Osteoblast (primary cell): Measurements from ENCODE around the gene TSPO. TPM values are rescaled to one million over a fixed set of nuclear protein-coding genes. Genes with fewer than 3 reads are reported as not detected.

ENCODE experiments used
- DNase-seq: peaks from one replicate; pipeline ENCODE4 v3.0.0; 2011; ENCODE audit warnings: low spot score, mixed read lengths; ENCODE audit not compliant: insufficient read length; ENCODE audit errors: missing footprints
- H2AFZ ChIP-seq: 2 replicates; pipeline ENCODE4 v1.6.0; 2011; ENCODE audit warnings: mild to moderate bottlenecking, low read length
- H3K27ac ChIP-seq: 2 replicates; pipeline ENCODE4 v1.5.1; 2011; ENCODE audit warnings: mild to moderate bottlenecking, low read depth, low read length, moderate library complexity
- H3K27me3 ChIP-seq: 2 replicates; pipeline ENCODE4 v1.6.0; 2012; ENCODE audit warnings: mild to moderate bottlenecking, control low read depth, inconsistent platforms, low read length, moderate library complexity; ENCODE audit not compliant: insufficient read depth
- H3K36me3 ChIP-seq: 2 replicates; pipeline ENCODE4 v1.5.1; 2011; ENCODE audit warnings: mild to moderate bottlenecking, low read length, control low read depth, moderate library complexity; ENCODE audit not compliant: insufficient read depth
- H3K4me1 ChIP-seq: 2 replicates; pipeline ENCODE4 v1.5.1; 2011; ENCODE audit warnings: mild to moderate bottlenecking, low read length, control low read depth, moderate library complexity; ENCODE audit not compliant: insufficient read depth
- H3K4me2 ChIP-seq: 2 replicates; pipeline ENCODE4 v1.6.0; 2011; ENCODE audit warnings: mild to moderate bottlenecking, low read length; ENCODE audit not compliant: insufficient read depth
- H3K4me3 ChIP-seq: fragments of 200-600 bp; sonication (generic); 3 replicates; pipeline ENCODE4 v1.5.1; 2012; ENCODE audit warnings: mild to moderate bottlenecking, low read length, inconsistent platforms; ENCODE audit not compliant: insufficient read depth
- H3K79me2 ChIP-seq: 2 replicates; pipeline ENCODE4 v1.6.0; 2012; ENCODE audit warnings: mild to moderate bottlenecking, low read length, control low read depth, inconsistent platforms; ENCODE audit not compliant: insufficient read depth
- H3K9me3 ChIP-seq: 2 replicates; pipeline ENCODE4 v1.5.1; 2011; ENCODE audit warnings: low read depth, low read length, control low read depth
- H4K20me1 ChIP-seq: 2 replicates; pipeline ENCODE4 v1.6.0; 2012; ENCODE audit warnings: mild to moderate bottlenecking, low read length, control low read depth; ENCODE audit not compliant: insufficient read depth
- CTCF ChIP-seq: IDR thresholded peaks from 2 replicates; pipeline ENCODE4 v1.5.1; 2011; ENCODE audit warnings: mild to moderate bottlenecking, low read depth, low read length, moderate library complexity; ENCODE audit errors: extremely low read depth
- total RNA-seq: library from RNA; depleted of rRNA; stranded (reverse); fragments of >200 nt; gene quantifications from 2 replicates; pipeline ENCODE4 v1.2.3, GENCODE V29; 2012

The TSPO gene
- total RNA-seq, 1 donor: 297 TPM

- TF ChIP-seq CTCF: no peak
- Histone ChIP-seq H3K4me3 (no peak overlapping the region), H3K9me3 (no peaks in the 10 kb centered on the region), H3K79me2 (no peaks in the 10 kb centered on the region), H3K36me3 (peaks cover 2% of the 10 kb centered on the region), H3K4me2 (no peak overlapping the region), H2AFZ (no peak overlapping the region), H3K27ac (no peak overlapping the region), H3K4me1 (peaks cover 9% of the 10 kb centered on the region), H4K20me1 (no peaks in the 10 kb centered on the region), H3K27me3 (no peaks in the 10 kb centered on the region)
- DNase-seq: peak; percentile 97
Measured at GRCh38 chr22:43126501-43127165, 24.7 kb upstream of the TSPO start.

- peak; percentile 65 for DNase-seq
- H3K36me3 ChIP-seq: peaks cover 4% of the 10 kb centered on the region
- no peaks in the 10 kb centered on the region for H4K20me1 ChIP-seq
- no peak overlapping the region for H3K4me2 ChIP-seq
- TF ChIP-seq CTCF: no peak
- H3K27ac ChIP-seq: no peak overlapping the region
- H3K4me3 ChIP-seq: no peak overlapping the region
- H3K4me1 ChIP-seq: peaks cover 9% of the 10 kb centered on the region
- no peaks in the 10 kb centered on the region for H3K9me3 ChIP-seq
- no peaks in the 10 kb centered on the region for H3K27me3 ChIP-seq
- H2AFZ ChIP-seq: no peak overlapping the region
- no peaks in the 10 kb centered on the region for H3K79me2 ChIP-seq
Measured at GRCh38 chr22:43127166-43127908, 24.0 kb upstream of the TSPO start.

DNA sequence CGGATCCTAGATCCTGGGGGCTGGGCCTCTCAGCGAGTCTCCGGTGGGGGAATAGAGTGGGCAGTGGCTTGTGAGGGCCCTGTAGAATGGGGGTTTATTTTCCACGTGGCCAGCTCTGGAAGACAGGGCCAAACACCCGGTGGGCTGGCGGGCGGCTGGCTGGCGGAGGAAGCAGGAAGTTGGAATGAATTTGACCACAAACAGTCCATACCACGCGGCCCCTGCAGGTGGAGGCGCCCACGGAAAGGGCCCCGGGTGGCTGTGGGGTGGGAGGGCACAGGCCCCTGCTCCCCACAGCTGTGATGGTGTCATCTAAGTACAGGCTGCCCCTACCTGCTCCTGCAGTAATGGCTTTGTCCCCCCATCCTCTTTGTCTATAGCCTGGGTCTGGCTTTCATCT, 23.2 kb upstream of the TSPO start:
- Histone ChIP-seq H3K4me3 (no peak overlapping the region), H3K4me2 (no peak overlapping the region), H2AFZ (no peak overlapping the region), H3K27ac (no peak overlapping the region), H4K20me1 (no peaks in the 10 kb centered on the region), H3K9me3 (no peaks in the 10 kb centered on the region), H3K79me2 (no peaks in the 10 kb centered on the region), H3K27me3 (no peaks in the 10 kb centered on the region), H3K4me1 (peaks cover 9% of the 10 kb centered on the region), H3K36me3 (peaks cover 10% of the 10 kb centered on the region)
- no peak for TF ChIP-seq CTCF
- DNase-seq: peak; percentile 50

- Histone ChIP-seq H2AFZ (no peak overlapping the region), H3K36me3 (peaks cover 10% of the 10 kb centered on the region), H3K79me2 (no peaks in the 10 kb centered on the region), H4K20me1 (no peaks in the 10 kb centered on the region), H3K4me2 (no peak overlapping the region), H3K27me3 (no peaks in the 10 kb centered on the region), H3K4me1 (peaks cover 9% of the 10 kb centered on the region), H3K27ac (no peak overlapping the region), H3K4me3 (no peak overlapping the region), H3K9me3 (no peaks in the 10 kb centered on the region)
- TF ChIP-seq CTCF: no peak
- DNase-seq: peak; percentile 52
Measured at GRCh38 chr22:43128928-43129424, 22.4 kb upstream of the TSPO start.
